HL-60 (cell line): Measurements from ENCODE around the gene HAUS5.

Experiments used
- GABPA ChIP-seq: IDR thresholded peaks from 2 replicates; pipeline ENCODE4 v1.6.1; 2012; ENCODE audit warnings: low read depth
- POLR2AphosphoS5 ChIP-seq: IDR thresholded peaks from 2 replicates; pipeline ENCODE4 v1.6.1; 2012; ENCODE audit warnings: low read depth
- TF ChIP-seq, protein P1 (sequence below): IDR thresholded peaks from one replicate; pipeline ENCODE4 v1.5.1; 2011; ENCODE audit warnings: low read length, control low read depth, inconsistent platforms; ENCODE audit not compliant: insufficient read depth

DNA sequence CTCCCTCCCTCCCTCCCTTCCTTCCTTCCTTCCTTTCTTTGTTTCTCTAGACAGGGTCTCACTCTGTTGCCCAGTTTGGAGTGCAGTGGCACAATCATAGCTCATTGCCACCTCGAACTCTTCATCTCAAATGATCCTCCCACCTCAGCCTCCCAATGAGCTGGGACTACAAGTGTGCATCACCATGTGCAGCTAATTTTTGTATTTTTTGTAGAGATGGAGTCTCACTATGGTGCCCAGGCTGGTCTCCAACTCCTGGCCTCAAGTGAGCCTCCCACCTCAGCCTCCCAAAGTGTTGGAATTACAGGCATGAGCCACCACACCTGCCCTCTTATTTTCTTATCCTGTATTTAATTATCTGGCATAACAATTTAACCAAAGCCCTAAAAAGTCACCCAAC lies 58.2 kb downstream of the HAUS5 start:
- TF ChIP-seq, protein P1, sequence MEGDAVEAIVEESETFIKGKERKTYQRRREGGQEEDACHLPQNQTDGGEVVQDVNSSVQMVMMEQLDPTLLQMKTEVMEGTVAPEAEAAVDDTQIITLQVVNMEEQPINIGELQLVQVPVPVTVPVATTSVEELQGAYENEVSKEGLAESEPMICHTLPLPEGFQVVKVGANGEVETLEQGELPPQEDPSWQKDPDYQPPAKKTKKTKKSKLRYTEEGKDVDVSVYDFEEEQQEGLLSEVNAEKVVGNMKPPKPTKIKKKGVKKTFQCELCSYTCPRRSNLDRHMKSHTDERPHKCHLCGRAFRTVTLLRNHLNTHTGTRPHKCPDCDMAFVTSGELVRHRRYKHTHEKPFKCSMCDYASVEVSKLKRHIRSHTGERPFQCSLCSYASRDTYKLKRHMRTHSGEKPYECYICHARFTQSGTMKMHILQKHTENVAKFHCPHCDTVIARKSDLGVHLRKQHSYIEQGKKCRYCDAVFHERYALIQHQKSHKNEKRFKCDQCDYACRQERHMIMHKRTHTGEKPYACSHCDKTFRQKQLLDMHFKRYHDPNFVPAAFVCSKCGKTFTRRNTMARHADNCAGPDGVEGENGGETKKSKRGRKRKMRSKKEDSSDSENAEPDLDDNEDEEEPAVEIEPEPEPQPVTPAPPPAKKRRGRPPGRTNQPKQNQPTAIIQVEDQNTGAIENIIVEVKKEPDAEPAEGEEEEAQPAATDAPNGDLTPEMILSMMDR = no peak
- no peak for TF ChIP-seq POLR2AphosphoS5
- TF ChIP-seq GABPA = no peak
